DND-41 (cell line): ENCODE data around the gene ACER2.

ENCODE experiments used
- CTCF ChIP-seq: IDR thresholded peaks from 2 replicates; pipeline ENCODE4 v1.5.1; 2012; ENCODE audit warnings: borderline replicate concordance, low read length, moderate library complexity, mild to moderate bottlenecking; ENCODE audit not compliant: poor library complexity, severe bottlenecking; ENCODE audit errors: extremely low read depth
- EZH2 ChIP-seq: IDR thresholded peaks from 3 replicates; pipeline ENCODE4 v1.6.1; 2012; ENCODE audit warnings: borderline replicate concordance, low read depth, mild to moderate bottlenecking, moderate library complexity, low read length, inconsistent platforms; ENCODE audit not compliant: severe bottlenecking

GRCh38 chr9:19493174-19493811, 84.5 kb downstream of the ACER2 start:
- TF ChIP-seq CTCF (peak; percentile 76), EZH2 (no peak)
